HG03442 (cell line): ENCODE measurements around the gene CSF2RB.
A peak's percentile ranks its signal among the peaks of the same experiment; 100 is the strongest.

ENCODE experiments used
- ATAC-seq: cut with Tn5 transposase; IDR thresholded peaks from one replicate; pipeline ENCODE4 v1.9.1; 2021; ENCODE audit warnings: mild to moderate bottlenecking, moderate library complexity; ENCODE audit not compliant: unreplicated experiment

Gene CSF2RB

GRCh38 chr22:36913427-36914389 is at the start of gene CSF2RB:
TSS of gene CSF2RB (plus strand) at chr22:36913628. CDS start at chr22:36922208, 8,580 bp downstream.
- ATAC-seq = no peak

- no peak for ATAC-seq
These were observed 49.4 kb upstream of the CSF2RB start for GRCh38 chr22:36863979-36864378.

GRCh38 chr22:36864454-36865215 is 48.8 kb upstream of the CSF2RB start:
- ATAC-seq = no peak

GRCh38 chr22:36865346-36865745 is 48.1 kb upstream of the CSF2RB start:
- no peak for ATAC-seq

- ATAC-seq = no peak
These were observed 45.7 kb upstream of the CSF2RB start for GRCh38 chr22:36867695-36868094.

GRCh38 chr22:36868546-36869181 is 44.8 kb upstream of the CSF2RB start:
- ATAC-seq = no peak

- ATAC-seq = no peak
These were observed 43.2 kb upstream of the CSF2RB start for GRCh38 chr22:36870250-36870649.

- no peak for ATAC-seq
These were observed 41.8 kb upstream of the CSF2RB start for GRCh38 chr22:36871669-36872081.

GRCh38 chr22:36872084-36872483 is 41.3 kb upstream of the CSF2RB start:
- ATAC-seq = no peak

- ATAC-seq = no peak
These were observed 40.4 kb upstream of the CSF2RB start for GRCh38 chr22:36872866-36873498.

- ATAC-seq = peak; percentile 77
These were observed 39.7 kb upstream of the CSF2RB start for GRCh38 chr22:36873614-36874308.

- no peak for ATAC-seq
These were observed 39.1 kb upstream of the CSF2RB start for GRCh38 chr22:36874309-36874696.

- ATAC-seq = no peak
These were observed 38.7 kb upstream of the CSF2RB start for GRCh38 chr22:36874736-36875135.

- no peak for ATAC-seq
These were observed 37.7 kb upstream of the CSF2RB start for GRCh38 chr22:36875741-36876140.

GRCh38 chr22:36879775-36880174 is 33.7 kb upstream of the CSF2RB start:
- ATAC-seq = no peak

- no peak for ATAC-seq
These were observed 31.8 kb upstream of the CSF2RB start for GRCh38 chr22:36881504-36882245.

GRCh38 chr22:36884349-36885158 is 28.9 kb upstream of the CSF2RB start:
- no peak for ATAC-seq

GRCh38 chr22:36885474-36885873 is 28.0 kb upstream of the CSF2RB start:
- ATAC-seq = no peak

GRCh38 chr22:36886016-36886415 is 27.4 kb upstream of the CSF2RB start:
- ATAC-seq = no peak
